ENCODE results near the gene PTGFR.

PTGFR gene

GRCh38 chr1:78520843-78521242 lies 30.1 kb downstream of the PTGFR start:
- DNase-seq (ENCODE audit: low read depth, low spot score), result no peak

- no peak for DNase-seq (ENCODE audit: low read depth, low spot score)
These were observed 31.4 kb downstream of the PTGFR start for GRCh38 chr1:78522136-78522535.

GRCh38 chr1:78526496-78526895 lies 35.7 kb downstream of the PTGFR start:
- DNase-seq (ENCODE audit: low read depth, low spot score), result no peak

GRCh38 chr1:78527706-78528105 lies 36.9 kb downstream of the PTGFR start:
- DNase-seq (ENCODE audit: low read depth, low spot score), result no peak

- no peak for DNase-seq (ENCODE audit: low read depth, low spot score)
These were observed 42.8 kb downstream of the PTGFR start for GRCh38 chr1:78533527-78533926.

DNA sequence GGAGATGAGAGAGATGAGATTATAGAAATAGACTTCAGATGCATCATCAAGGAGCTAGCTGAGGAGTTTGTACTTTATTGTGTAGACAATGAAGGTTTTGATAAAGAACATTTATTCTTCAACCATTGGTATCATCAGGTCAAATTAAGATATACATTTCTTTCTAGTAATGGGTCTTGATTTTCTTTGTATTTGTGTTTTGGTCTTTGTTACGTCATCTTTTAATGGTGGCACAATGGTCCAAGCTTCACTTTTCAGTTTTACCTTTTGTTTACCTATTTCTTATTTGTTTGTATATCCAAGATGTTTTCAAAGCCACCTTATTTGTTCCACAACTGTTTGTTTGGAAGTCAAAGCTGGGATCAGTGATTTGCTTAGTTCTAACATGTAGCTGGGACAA lies 44.5 kb downstream of the PTGFR start:
- no peak for DNase-seq (ENCODE audit: low read depth, low spot score)

- no peak for DNase-seq (ENCODE audit: low read depth, low spot score)
These were observed 45.7 kb downstream of the PTGFR start for GRCh38 chr1:78536427-78536826.

- no peak for DNase-seq (ENCODE audit: low read depth, low spot score)
These were observed 49.3 kb downstream of the PTGFR start for GRCh38 chr1:78540048-78540447.

GRCh38 chr1:78541479-78541878 lies 50.7 kb downstream of the PTGFR start:
- DNase-seq (ENCODE audit: low read depth, low spot score), result no peak

- no peak for DNase-seq (ENCODE audit: low read depth, low spot score)
These were observed 53.3 kb downstream of the PTGFR start for GRCh38 chr1:78543941-78544643.

GRCh38 chr1:78547081-78547480 lies 56.3 kb downstream of the PTGFR start:
- no peak for DNase-seq (ENCODE audit: low read depth, low spot score)

DNA sequence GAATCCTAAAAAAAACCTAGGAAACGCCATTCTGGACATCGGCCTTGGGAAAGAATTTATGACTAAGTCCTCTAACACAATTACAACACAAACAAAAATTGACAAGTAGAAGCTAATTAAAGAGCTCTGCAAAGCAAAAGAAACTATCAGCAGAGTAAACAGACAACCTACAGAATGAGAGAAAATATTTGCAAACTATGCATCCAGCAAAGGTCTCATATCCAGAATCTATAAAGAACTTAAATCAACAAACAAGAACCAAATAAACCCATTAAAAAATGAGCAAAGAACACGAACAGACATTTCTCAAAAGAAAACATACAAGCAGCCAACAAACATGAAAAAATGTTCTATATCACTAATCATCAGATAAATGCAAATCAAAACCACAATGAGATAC lies 58.6 kb downstream of the PTGFR start:
- no peak for DNase-seq (ENCODE audit: low read depth, low spot score)

DNA sequence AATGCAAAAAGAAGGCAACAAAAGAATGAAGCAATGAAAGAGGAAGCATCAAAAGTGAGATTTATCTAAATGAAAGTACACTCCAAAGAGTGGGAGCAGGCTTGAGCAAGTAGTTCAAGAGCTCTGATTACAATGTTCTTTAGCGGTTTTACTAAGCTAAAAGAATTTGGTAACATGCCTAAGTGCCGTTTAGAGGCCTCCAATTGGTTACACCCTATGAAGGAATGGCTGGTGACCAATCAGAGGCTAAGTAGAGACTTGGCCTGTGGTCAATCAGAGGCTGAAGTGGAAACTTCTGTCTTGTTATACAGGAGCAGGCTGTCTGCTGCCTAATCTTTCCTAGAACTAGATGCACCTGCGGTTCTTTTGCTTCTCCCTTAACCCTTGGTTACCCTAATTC lies 59.1 kb downstream of the PTGFR start:
- DNase-seq (ENCODE audit: low read depth, low spot score), result no peak

- DNase-seq (ENCODE audit: low read depth, low spot score), result no peak
These were observed 63.1 kb downstream of the PTGFR start for GRCh38 chr1:78553859-78554258.

DNA sequence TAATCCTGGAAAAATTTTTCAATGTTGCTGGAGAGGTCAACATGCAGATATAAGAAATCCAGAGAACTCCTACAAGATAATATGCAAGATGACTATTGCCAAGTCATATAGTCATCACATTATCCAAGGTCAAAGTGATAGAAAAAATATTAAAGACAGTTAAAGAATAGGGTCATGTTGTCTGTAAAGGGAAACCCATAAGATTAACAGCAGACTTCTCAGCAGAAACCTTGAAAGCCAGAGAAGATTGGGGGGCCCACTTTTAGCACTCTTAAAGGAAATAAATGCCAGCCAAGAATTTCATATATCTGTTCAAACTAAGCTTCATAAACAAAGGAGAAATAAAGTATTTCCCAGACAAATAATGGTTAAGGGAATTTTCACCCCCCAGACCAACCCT lies 64.1 kb downstream of the PTGFR start:
- no peak for DNase-seq (ENCODE audit: low read depth, low spot score)

- no peak for DNase-seq (ENCODE audit: low read depth, low spot score)
These were observed 68.9 kb downstream of the PTGFR start for GRCh38 chr1:78559680-78560079.

- no peak for DNase-seq (ENCODE audit: low read depth, low spot score)
These were observed 70.0 kb downstream of the PTGFR start for GRCh38 chr1:78560811-78561210.

DNA sequence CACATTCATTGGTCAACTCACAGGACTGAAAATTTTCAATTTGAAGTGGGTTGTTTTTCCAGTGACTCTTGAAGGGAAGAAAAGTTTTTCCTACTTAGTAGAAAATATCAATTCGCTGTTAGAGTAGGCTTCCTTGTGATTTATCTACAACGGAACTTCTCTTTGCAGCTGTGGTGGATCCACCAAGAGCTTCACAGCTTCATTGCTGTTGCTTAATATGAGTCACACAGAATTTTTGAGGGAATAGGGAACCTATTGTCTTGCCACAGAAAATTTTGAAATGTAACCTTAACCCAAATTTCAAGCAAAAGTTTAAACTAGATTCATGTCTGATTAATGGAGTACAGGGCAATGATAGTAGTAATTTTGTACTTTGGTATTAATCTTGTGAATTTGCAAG lies 71.1 kb downstream of the PTGFR start:
- no peak for DNase-seq (ENCODE audit: low read depth, low spot score)

DNA sequence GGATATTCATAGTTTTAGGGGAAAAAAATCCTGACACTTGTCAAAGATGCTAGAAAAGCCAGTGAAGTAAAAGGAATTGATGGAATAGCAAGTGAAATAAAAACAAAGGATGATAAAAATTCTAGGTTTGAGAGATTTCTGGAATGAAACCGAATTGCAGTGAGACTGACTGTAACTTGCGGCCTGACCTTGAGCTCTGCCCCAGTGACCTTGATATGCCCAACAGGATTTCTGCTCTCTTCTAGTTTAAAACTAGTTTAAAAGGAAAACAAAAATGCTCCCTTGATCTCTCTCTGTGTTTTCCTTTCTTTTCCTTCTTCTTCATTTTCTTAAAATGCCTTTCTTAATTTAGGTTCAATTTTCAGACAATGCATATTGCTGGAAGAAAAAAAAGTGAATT lies 74.6 kb downstream of the PTGFR start:
- DNase-seq (ENCODE audit: low read depth, low spot score), result no peak

DNA sequence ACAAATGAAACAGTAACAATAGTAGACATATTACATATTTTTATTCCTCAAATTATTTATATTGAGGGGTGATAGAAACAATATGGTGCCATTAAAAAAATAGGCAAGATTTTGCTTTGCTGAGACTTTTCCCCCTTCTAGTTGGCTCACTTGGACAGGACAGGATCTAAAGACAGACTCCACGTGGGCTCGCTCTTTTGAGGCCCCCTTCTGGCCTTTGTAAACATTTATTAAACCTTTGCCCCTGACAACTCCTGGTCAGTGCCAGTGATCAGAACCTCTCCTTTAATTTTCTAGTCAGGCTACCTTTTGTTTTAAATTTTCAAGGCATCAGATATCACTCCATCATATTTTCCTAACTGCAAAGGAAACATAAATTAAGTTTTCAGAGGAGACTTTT lies 79.8 kb downstream of the PTGFR start:
- no peak for DNase-seq (ENCODE audit: low read depth, low spot score)

GRCh38 chr1:78577257-78578100 lies 86.7 kb downstream of the PTGFR start:
- DNase-seq (ENCODE audit: low read depth, low spot score), result no peak

- no peak for DNase-seq (ENCODE audit: low read depth, low spot score)
These were observed 95.8 kb downstream of the PTGFR start for GRCh38 chr1:78586572-78586971.

- DNase-seq (ENCODE audit: low read depth, low spot score), result no peak
These were observed 96.4 kb downstream of the PTGFR start for GRCh38 chr1:78587211-78587610.
